HG03457 (cell line): ENCODE measurements around the gene EPHA2.

Experiments used
- ATAC-seq: cut with Tn5 transposase; IDR thresholded peaks from one replicate; pipeline ENCODE4 v1.9.1; 2021; ENCODE audit warnings: moderate number of reproducible peaks; ENCODE audit not compliant: unreplicated experiment

The EPHA2 gene

DNA sequence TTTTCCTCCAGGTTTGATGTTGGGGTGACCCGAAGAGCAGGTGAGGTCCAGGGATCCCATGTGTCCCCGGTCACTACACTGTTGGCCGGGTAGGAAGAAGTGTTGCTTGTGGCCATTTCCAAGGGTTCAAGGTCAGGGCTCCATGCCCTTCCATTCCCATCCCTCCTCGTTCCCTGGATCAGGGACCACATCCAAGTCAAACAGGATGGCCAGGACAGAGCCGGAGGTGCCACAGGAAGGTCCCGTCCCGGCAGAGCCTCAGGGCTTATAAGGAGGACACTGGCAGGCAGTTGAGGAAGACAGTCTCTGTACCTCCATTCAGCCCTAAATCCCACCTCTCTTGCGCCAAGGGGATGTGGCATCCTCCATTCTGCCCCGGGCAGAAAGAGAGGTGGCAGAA, 60.4 kb downstream of the EPHA2 start:
- ATAC-seq = no peak

DNA sequence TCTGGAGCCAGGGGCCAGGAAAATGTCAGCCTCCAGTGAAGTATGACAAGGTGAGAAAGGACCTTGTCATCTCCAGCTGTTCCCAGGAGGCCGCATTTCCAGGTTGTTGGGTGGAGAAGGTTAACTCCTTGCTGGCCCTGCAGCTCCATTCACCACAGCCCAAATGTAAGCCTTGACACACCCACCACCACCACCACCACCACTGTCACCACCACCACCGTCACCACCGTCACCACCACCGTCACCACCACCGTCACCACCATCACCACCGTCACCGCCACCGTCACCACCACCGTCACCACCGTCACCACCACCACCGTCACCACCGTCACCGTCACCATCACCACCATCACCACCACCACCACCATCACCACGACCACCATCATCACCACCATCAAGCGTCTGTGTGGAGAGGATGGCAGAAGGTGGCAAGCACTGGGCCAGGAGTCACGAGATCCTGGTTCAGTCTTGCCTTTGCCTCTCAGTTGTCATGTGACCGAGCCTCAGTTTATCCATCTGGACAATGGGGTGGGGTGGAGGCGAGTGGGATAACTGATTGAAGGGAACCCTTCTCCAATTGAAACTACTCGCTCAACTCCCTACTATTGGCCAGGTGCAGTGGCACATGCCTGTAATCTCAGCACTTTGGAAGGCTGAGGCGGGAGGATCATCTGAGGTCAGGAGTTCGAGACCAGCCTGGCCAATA, 61.3 kb downstream of the EPHA2 start:
- ATAC-seq = no peak

DNA sequence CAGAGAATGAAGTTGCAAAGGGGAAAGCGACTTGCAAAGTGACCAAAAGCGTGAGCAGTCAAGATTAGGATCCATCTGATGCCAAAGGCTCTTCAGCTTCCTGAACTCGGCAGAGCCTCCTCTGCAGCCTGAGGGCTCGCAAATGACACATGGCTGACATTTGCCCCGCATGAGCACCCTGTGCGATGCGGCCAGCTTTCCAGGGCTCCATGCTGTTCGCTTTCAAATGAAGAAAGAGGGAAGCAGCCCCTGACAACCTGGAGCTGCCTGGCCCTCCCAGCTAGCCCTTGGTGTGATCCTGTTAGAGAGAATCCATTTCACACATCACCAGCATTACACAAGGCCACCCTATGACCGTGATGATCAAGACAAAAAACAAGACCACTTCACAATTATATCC, 62.3 kb downstream of the EPHA2 start:
- ATAC-seq = no peak

DNA sequence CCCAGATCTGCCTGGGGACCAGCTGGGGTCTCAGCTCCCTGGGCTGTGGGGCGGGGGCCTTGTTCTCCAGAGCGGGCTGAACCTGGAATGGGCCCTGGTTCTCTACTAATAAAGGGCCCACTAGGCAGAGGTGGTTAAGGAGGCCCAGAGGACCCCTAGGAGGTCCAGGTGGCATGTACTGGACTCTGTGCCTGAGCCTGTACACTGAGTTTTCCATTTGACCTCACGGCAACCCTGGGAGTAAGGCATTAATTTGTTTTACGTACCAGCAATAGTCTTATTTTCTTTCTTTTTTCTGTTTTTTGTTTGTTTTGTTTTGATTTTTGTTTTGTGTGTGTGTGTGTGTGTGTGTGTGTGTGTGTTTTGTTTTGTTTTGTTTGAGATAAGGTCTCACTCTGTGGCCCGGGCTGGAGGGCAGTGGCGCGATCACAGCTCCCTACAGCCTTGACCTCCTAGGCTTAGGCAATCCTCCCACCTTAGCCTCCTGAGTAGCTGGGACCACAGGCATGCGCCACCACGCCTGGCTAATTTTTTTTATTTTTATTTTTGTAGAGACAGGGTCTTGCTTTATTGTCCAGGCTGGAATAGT, 62.9 kb downstream of the EPHA2 start:
- ATAC-seq = no peak

DNA sequence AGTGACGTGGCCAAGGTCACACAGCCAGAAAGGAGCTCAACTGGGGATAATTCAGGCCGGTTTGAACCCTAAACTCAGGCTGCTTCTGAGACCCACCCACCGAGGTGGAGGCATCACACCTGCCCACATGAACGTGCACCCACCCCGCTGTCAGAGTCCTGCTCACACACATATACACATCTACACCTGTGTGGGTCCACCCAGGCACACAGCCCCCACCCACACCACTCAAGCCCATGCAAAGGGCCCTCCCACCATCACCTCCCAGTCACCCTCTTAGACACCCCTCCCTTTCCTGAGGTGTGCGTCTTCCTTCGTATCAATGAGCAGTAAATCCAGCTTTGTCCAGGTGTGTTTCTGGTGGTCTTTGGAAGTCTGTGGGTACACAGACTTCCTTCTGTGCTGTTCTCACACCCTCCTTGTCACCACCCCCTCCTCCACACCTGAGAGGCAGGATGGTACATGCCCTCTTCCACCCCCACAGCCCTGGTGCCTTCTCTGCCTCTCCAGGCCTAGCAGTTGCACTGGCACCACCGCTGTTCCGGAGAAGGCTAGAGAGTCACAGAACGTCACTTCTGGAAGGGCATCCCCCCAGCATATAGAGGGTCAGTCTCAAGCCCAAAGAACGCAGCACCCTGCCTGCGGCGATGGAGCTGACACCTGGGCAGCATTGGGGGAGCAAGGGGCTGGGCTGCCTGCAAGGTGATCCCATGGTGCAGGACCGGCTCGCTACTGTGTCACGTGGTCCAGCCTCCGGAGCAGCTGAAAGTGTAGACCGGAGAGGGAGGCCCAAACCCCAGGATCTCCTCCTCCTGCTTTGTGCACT, 63.6 kb downstream of the EPHA2 start:
- ATAC-seq = no peak

DNA sequence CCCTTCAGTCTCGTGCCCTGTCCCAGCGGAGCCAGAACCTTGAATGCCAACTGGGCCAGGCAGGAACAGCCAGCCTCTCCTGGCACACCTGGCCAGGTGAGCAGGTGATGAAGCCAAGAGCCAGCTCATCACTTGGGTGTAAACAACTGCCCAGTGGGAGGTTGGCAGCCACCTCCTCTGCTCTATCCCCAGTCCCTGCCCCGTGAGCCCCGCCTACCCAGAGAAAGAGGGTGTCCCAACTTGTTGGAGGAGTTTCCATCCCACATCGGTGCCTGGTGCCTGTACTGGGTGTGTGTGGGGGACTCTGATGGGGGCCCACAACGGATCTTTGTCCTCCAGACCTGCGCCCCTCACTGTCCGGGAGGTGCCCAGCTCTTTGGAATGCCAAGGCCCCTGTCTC, 64.6 kb downstream of the EPHA2 start:
- no peak for ATAC-seq

DNA sequence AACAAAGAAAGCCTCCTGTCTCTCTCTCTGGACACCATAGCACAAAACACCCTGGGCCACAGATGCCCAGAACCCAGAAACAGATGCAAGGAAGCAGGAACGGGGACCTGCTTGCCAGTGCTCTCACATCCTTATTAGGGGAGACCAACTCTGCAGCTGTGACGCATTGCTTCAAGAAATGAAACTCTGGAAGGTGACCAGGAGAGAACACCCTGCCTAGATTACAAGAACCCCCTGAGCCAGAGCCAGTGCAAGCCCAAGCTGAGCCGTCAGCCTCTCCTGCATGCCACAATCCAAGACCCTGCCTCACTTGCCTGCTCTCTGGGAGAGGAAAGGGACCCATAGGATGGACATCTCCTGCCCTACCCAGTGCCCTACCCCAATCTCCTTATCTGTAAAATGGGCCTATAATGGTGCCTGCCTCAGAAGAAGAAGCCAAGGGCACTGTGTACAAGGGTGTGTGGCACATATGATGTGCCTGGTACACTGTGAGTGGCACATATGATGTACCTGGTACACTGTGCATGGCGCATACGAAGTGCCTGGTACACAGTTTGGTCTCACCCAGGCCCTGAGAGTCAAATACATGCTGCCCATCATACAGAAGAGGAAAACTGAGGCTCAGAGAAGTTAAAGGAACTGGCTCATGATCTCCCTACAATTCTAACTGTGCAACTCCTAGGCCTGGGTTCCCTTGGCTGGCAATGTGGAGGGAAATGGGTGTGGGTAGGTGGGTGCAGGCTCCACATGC, 65.6 kb downstream of the EPHA2 start:
- ATAC-seq = no peak

DNA sequence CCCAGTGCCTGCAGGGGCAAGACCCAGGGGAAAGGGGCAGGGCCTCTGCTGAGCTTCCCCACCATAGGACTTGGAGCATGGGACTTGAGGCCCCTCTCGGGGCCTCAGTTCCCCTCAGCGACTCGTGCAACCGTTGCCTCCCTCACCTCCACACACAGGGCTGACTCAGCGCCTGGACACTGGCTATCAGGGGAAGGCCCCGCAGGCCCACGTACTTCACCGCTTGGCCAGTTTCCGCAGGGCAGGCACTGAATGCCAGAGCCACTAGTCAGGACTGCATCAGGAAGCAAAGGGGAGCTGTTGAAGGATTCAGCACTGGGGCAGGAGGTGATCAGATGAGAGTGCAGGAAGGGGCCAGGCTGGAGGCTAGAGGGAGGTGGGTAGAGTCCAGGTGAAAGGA, 66.9 kb downstream of the EPHA2 start:
- no peak for ATAC-seq

DNA sequence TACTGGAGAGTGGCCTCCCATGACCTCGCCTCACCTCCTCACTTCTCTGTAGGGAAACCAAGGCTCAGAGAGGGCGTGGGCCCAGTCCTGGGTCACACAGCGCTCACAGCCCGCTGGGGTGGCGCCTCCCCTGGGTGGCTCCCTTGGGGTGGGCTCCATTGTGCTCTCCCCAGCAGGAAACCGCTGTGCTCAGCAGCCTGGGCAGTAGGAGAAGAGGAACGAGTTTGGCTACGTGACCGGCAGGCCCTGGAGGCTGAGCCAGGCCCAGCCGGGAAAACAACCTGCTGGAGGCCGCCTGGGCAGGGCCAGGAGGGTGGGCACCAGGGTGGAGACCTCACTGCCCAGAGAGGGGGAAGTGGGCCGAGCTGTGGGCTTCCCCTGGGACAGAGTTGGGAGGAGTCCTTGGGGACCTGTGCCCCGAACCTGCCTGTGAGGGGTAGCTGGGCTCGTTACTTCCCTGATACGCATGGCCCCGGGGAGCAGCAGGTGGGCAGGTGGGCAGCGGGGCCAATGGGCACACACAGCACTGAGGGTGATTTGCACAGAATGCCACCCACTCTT, 67.4 kb downstream of the EPHA2 start:
- no peak for ATAC-seq

DNA sequence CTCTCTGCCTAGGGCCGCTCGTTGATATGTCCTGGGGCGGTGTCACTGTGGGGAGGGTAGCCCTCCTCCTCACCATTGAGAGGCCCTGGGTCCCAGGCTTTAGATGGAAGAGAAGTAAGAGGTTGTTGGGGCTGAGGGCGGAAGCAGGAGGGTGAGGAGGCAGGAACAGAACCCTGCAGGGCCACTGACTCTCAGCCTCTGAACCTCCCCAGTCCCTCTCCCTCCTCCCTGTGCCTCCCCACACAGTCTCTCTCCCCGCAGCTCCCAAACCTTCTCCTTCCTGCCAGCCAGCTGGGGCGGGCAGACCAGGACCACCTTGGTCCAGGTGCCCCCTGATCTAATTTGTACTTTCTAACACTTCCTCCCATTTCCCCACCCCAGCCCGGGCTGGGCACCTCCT, 68.1 kb downstream of the EPHA2 start:
- ATAC-seq = no peak

DNA sequence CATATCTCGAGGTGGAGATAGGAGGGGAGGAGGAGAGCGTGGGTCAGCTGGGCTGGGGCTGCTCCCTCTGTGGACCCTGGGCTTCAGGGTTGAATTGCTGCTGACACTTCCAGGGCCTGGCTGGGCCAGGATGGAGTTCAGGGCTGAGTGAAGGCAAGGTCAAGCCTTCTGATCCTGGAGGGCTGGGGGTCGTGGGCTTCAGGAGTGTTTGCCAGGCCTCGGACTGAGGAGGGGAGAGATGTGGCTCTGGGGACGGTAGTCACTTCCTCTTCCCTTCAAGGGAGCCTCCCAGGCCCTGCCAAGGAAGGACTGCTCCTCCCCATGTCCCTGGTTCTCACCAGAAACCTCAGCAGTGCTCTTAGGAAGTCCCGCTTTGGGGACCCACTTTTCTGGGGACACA, 70.3 kb downstream of the EPHA2 start:
- ATAC-seq = no peak

DNA sequence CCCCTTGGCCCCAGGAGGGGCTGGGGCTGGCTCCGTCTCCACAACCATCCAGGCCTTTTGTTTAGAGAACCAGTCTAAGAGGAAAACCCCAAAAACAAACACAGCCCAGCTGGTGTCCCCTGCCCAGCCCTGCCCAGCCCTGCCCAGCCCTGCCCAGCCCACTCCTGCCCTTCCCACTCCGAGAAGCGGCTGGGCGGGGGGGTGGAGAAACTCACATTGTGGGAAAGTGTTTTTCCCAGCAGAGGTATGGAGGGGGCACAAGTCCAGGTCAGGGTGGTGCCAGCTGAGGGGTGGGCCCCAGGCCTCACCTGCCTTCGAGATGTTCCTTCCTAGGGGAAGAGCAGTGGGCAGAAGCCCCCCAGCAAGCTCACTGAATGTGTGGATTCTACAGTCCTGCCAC, 72.4 kb downstream of the EPHA2 start:
- no peak for ATAC-seq

DNA sequence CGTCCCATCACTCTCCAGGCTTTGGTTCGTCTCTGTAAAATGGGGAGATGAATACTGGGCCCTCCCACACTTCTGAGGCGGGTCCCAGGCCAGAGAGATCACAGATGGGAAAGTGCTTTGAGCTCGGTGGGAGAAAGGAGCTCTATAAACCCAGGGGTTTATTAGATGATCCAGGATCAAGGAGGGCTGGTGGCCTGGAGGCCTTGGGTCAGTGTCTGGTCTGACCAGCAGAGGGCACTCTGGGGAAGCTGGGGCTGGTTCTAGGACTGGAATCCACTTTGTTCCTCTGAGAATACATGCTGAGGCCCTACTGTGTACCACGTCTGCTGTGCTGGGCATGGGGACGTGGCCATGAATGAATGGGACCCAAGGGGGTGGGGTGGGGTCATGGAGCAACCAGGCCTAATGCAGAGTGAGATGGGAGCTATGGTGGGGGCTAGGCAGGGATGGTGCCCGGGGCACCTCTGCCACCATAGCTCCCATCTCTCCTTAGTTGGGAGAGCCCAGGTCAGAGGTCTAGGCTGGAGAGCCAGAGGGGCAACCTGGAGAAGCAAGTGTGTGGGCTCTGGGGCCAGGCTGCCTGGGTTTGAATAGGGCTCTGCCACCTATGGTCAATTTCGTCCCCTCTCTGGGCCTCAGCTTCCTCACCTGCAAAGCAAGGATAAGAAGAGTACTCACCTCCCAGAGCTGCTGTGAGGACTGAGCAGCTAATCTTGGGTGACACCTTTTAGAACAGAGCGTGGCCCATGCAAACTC, 73.4 kb downstream of the EPHA2 start:
- ATAC-seq = no peak

DNA sequence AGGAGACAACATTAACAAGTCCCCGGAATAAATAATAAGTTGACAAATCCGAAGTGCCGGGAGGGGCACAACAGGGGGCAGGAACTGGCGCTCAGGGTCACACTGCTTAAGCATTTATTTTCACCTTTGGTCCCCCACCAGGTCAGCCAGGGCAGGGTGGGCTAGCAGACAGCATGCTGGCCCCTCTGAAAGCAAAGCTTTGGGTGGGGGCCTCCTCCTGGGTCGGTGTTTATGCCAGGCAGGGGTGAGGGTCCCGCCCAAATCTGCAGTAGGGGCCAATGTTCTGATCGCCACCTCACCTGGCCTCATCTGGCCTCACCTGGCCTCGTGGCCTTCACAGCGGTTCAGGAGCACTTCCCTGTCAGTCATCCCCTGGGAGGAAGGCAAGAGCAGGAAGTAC, 74.2 kb downstream of the EPHA2 start:
- no peak for ATAC-seq

DNA sequence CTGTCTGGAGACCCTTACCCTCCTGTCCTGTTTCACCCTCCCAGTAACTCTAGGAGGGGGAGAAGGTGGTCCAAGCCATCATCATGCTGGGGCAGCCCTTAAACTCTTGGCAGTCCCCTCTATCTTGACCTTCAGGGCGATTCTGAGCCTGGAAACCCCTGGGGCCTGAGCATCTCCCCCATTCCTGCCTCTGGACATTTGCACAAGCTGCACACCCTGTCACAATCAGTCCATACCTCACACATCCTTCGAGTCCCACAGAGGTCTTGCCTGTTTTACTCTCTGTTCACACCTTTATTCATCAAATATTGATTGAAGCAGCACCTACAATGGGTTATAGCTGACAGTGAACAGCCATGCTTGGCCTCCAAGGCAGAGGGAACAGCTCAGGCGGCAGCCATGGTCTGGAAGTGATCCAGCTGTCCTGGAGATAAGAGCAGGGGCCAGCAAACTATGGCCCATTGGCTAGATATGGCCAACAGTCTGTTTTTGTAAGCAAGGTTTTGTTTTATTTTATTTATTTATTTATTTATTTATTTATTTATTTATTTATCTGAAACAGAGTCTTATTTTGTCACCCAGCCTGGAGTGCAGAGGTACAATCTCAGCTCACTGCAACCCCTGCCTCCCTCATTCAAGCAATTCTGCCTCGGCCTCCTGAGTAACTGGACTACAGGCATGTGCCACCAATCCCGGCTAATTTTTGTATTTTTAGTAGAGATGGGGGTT, 75.3 kb downstream of the EPHA2 start:
- ATAC-seq = no peak

DNA sequence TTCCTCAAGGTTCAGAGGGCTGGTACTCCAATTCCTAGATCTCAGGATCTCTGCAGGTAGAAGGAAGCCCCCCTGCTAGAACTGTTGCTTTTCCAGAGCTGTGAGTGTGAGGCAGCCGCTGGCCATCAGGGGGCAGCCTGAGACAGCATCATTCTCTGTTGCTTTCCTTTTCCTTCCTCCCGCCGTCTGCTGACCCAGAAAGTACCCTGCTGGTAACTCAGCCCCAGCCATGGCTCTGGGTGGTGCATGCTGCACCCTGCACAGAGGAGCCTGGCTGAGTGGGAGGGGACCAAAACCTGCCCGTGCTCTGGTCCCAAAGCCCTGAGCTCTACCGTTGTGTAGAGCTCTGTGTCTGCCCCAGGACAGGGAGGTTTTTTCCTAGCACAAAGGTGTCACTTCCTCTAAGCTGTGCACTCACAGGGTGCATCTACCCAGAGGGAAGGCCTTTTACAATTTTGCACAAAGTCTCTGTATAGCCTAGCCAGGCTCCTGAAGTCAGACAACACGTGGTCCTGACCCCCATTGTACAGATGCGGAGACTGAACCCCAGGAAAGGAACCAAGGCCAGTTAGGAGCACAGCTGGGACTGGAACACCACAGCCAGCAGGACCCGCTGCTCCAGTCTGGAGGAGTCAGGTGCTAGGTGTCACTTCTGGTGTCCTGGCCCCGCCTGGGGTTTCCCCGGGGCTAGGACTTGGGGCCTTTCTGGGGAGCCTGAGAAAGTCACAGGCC, 76.8 kb downstream of the EPHA2 start:
- no peak for ATAC-seq

DNA sequence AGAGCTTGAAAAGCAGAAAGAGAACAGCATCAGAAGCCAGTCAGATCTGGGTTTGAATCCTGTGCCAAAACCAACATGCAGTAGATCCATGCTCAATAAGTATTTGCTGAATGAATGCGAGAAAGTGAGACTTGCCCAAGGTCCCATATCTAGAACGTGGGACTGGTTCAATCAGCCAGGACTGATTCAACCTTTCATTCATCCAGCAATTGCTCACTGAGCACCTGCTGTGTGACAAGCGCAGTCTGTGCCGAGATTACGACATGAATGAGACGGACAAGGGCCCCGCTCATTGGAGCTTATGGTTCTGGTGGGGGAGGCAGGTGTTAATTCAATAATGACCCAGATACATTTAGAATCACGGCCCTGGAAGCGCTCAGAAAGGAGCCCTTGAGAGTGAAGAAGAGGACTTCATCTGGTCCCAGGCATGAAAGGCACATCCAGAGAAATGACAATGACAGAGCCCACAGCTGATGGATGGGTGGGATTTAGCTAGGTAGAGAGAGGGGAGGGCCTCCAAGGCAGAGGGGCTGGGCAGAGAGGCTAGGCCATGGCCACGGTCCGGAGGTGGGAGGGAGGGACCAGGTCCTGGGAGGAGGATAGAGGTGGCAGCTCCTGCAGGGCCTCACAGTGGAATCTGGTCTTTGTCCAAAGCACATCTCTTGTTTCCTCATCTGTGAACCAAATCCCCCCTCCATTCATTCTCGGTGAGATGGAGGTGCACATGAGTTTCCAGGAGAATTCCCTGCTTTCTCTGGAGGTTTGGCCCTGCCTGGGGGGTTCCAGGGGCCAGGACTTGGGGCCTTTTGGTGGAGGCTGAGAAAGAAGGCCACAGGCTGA, 78.2 kb downstream of the EPHA2 start:
- no peak for ATAC-seq

DNA sequence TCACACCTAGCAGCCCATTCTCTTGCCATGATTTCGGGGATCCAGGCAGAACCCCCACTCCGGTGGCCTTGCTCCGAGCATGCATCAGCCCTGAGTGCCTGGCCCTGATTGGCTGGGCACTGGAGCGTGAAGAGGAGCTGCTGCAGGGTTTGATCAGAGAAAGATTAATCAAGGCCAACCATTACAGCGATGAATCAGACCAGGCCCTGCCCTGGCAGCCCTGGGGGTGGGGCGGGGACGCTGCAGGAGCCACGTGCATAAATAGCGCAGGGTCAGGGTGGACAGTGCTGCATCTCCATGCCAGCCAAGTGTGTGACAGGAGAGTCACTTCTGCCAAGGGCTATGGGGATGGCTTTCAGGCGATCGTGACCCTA, 79.0 kb downstream of the EPHA2 start:
- ATAC-seq = no peak
